ACC112 (cell line): ENCODE data around the gene MYO1D.
"Not testable (repeated sequence)": the region's sequence is repeated elsewhere in the genome, so short reads cannot be mapped to it uniquely, and the experiment has no call there.

ENCODE experiments used
- H2AFZ ChIP-seq: fragments of 200-600 bp; sonication (generic); one replicate; pipeline ENCODE4 v1.6.0; 2017; ENCODE audit warnings: antibody characterized with exemption, low read length; ENCODE audit not compliant: unreplicated experiment
- H3K27ac ChIP-seq: fragments of 200-600 bp; sonication (generic); 2 replicates; pipeline ENCODE4 v1.5.1; 2014; ENCODE audit warnings: low read depth, mild to moderate bottlenecking, antibody characterized with exemption, low read length, moderate library complexity
- H3K27me3 ChIP-seq: fragments of 200-600 bp; sonication (generic); 2 replicates; pipeline ENCODE4 v1.6.1; 2014; ENCODE audit warnings: mild to moderate bottlenecking, antibody characterized with exemption, low read length, moderate library complexity, mixed read lengths; ENCODE audit not compliant: insufficient read depth
- H3K36me3 ChIP-seq: fragments of 200-600 bp; sonication (generic); 2 replicates; pipeline ENCODE4 v1.6.1; 2016; ENCODE audit warnings: mild to moderate bottlenecking, antibody characterized with exemption, low read length, moderate library complexity, mixed read lengths; ENCODE audit not compliant: insufficient read depth
- H3K4me1 ChIP-seq: fragments of 200-600 bp; sonication (generic); one replicate; pipeline ENCODE4 v1.6.1; 2016; ENCODE audit warnings: low read length, mixed read lengths; ENCODE audit not compliant: insufficient read depth, unreplicated experiment, control insufficient read depth
- H3K4me3 ChIP-seq: fragments of 200-600 bp; sonication (generic); 2 replicates; pipeline ENCODE4 v1.5.1; 2014; ENCODE audit warnings: mild to moderate bottlenecking, low read depth, low read length
- H3K79me2 ChIP-seq: fragments of 200-600 bp; sonication (generic); one replicate; pipeline ENCODE4 v1.6.0; 2016; ENCODE audit warnings: low read length; ENCODE audit not compliant: control insufficient read depth, unreplicated experiment, insufficient read depth

MYO1D gene

GRCh38 chr17:32460054-32460453 lies 416.9 kb downstream of the MYO1D start:
- peaks cover 31% of the 10 kb centered on the region for H3K36me3 ChIP-seq
- no peak overlapping the region for H3K4me3 ChIP-seq
- peaks cover 59% of the 10 kb centered on the region for H3K79me2 ChIP-seq
- H3K27me3 ChIP-seq = no peaks in the 10 kb centered on the region
- H3K27ac ChIP-seq = no peak overlapping the region
- H2AFZ ChIP-seq = no peak overlapping the region
- H3K4me1 ChIP-seq = no peaks in the 10 kb centered on the region

DNA sequence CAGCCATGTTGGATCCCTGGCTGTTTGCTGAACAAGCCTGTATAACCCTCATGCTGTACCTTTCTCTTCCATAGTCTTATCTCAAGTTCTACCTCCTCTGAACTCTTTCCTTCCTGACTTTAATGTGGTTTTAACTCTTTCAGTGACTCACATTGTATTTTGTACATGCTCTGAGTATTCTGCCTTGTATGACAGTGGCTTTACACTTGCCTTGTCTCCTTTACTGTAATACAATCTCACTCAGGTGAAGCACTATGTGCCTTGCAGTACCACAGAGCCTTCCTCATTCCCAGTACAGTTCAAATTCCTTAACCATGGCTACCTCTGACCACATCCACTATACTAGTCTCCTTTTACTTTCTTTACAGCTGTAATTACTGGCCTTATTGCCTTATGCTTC lies 418.6 kb downstream of the MYO1D start:
- Histone ChIP-seq H3K36me3 (peaks cover 35% of the 10 kb centered on the region), H3K27ac (no peak overlapping the region), H3K4me1 (no peaks in the 10 kb centered on the region), H3K4me3 (no peak overlapping the region), H3K27me3 (no peaks in the 10 kb centered on the region), H2AFZ (no peak overlapping the region), H3K79me2 (peaks cover 62% of the 10 kb centered on the region)

DNA sequence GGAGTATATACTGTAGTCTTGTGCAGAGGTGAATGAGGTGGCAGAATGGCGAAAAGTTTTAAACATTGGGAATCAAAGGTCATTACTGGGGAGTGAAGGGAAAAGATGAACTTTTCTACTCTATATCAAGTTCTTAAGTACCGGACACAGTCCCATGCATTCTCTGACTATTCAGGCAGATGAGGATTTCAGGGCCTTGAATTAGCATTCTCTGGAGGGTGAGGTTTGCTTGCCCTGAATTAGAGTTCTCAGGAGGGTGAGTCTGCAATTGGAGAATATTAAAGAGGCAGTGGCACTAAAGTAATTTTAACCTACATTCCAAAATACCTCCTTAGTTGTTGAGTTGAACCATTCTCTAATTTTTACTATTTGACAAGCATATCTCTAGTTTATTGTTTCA lies 423.6 kb downstream of the MYO1D start:
- Histone ChIP-seq H3K27me3 (no peaks in the 10 kb centered on the region), H3K4me3 (no peak overlapping the region), H2AFZ (no peak overlapping the region), H3K36me3 (peaks cover 59% of the 10 kb centered on the region), H3K79me2 (peaks cover 89% of the 10 kb centered on the region), H3K27ac (no peak overlapping the region), H3K4me1 (no peaks in the 10 kb centered on the region)

DNA sequence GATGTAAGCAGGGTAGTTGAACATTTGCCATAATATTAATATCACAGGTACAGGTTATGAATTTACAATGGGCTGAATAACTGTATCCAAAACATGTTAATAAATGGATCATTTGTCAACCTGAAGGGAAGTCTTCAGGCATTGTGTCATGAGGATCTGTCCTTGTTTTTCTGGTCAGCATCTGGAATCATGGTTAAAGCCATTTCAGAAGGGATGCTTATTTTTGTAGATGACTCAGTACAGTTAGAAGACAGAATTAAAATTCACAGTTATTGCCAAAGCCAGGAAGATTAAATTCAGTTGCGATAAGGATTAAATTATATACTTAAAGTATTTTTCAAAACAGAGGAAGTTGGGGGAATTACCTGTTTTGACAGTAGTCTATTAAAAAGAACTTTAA lies 424.6 kb downstream of the MYO1D start:
- Histone ChIP-seq H3K36me3 (peaks cover 59% of the 10 kb centered on the region), H3K4me1 (peaks cover 3% of the 10 kb centered on the region), H3K27ac (no peak overlapping the region), H3K27me3 (no peaks in the 10 kb centered on the region), H3K4me3 (no peak overlapping the region), H3K79me2 (peaks cover 88% of the 10 kb centered on the region), H2AFZ (no peak overlapping the region)

- H3K36me3 ChIP-seq = peaks cover 63% of the 10 kb centered on the region
Measured at GRCh38 chr17:32451879-32452278, 425.0 kb downstream of the MYO1D start.

DNA sequence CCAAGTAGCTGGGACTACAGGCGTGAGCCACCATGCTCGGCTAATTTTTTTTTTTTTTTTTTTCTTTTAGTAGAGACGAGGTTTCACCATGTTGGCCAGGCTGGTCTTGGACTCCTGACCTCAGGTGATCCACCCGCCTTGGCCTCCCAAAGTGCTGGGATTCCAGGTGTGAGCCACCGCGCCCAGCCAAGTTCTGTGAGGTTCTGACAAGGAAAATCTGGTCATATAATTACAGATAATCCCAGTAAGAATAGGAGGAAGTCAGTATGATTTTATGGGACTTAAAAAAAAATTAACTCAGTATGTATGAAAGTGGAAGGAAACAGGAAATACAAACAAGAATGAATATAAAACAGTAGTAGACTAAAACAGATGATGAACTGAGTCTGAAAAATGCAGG lies 426.5 kb downstream of the MYO1D start:
- H3K27me3 ChIP-seq, H3K27ac ChIP-seq, H2AFZ ChIP-seq, H3K4me3 ChIP-seq: not testable (repeated sequence)
- peaks cover 68% of the 10 kb centered on the region for H3K36me3 ChIP-seq
- H3K79me2 ChIP-seq = peaks cover 95% of the 10 kb centered on the region
- peaks cover 17% of the 10 kb centered on the region for H3K4me1 ChIP-seq

More at GRCh38 chr17:32451879-32452278, 425.0 kb downstream of the MYO1D start:
- no peak overlapping the region for H3K4me3 ChIP-seq
- H2AFZ ChIP-seq = no peak overlapping the region
- no peak overlapping the region for H3K27ac ChIP-seq
- no peaks in the 10 kb centered on the region for H3K27me3 ChIP-seq
- peaks cover 7% of the 10 kb centered on the region for H3K4me1 ChIP-seq
- peaks cover 89% of the 10 kb centered on the region for H3K79me2 ChIP-seq

DNA sequence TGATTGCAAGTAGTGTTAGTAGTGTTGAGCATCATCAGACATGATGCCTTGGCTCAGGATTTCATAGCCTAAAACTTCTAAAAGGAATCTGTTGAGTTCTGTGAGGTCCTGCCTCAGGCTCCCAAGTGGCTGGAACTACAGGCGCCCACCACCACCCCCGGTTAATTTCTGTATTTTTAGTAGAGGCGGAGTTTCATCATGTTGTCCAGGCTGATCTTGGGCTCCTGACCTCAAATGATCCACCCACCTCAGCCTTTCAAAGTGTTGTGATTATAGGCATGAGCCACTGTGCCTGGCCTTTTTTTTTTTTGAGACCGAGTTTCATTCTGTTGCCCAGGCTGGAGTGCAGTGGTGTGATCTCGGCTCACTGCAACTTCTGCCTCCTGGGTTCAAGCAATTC lies 427.0 kb downstream of the MYO1D start:
- H2AFZ ChIP-seq = no peak overlapping the region
- no peak overlapping the region for H3K27ac ChIP-seq
- H3K79me2 ChIP-seq = peaks cover 95% of the 10 kb centered on the region
- H3K36me3 ChIP-seq = peaks cover 63% of the 10 kb centered on the region
- H3K27me3 ChIP-seq = no peaks in the 10 kb centered on the region
- H3K4me1 ChIP-seq = peaks cover 17% of the 10 kb centered on the region
- H3K4me3 ChIP-seq = no peak overlapping the region

DNA sequence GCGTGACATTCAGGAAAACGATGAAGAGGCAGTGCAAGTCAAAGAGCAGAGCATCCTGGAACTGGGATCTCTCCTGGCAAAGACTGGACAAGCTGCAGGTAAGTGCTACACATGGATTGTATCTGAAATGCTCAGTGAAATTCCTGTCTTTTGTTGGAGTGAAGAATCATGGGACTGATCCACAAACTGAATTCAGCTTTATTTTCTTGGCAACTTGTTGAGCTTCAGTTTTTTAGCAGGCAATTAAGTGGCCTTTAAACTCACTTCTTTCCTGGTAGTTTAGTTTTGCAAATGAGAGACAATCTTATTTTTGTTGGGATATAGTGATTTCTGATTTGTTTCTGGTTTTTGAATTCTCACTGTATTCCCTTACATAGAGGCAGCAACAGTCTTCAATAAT lies 430.0 kb downstream of the MYO1D start:
- no peaks in the 10 kb centered on the region for H3K27me3 ChIP-seq
- peaks cover 72% of the 10 kb centered on the region for H3K79me2 ChIP-seq
- H3K36me3 ChIP-seq = peaks cover 33% of the 10 kb centered on the region
- H3K27ac ChIP-seq = 0 out of 2 replicates have a peak overlapping the region, but pooled peaks have one; percentile 3
- no peak overlapping the region for H2AFZ ChIP-seq
- H3K4me3 ChIP-seq = peak overlapping the region; percentile 97
- H3K4me1 ChIP-seq = peaks cover 17% of the 10 kb centered on the region

DNA sequence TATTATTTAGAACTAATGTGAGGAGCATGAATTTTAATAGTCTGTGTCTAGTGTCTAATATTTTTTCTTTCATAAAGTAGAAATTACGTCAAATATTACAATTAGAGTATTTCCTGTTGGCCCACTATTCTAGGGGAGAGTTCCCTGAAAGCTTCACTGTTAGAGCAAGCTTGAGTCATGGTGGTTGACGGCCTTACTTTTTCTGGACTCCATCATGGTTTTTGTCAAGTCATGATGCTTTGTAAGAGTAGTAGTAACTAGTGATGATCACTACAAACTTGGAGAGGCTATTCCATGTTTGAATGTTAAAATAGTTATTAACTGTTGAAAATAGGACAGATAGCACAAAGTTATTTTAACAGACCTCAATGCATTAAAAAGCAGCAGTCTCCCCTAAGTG lies 431.0 kb downstream of the MYO1D start:
- Histone ChIP-seq H3K79me2 (peaks cover 63% of the 10 kb centered on the region), H3K27ac (peak overlapping the region; percentile 86), H3K4me1 (peaks cover 17% of the 10 kb centered on the region), H3K27me3 (no peaks in the 10 kb centered on the region), H3K4me3 (peak overlapping the region; percentile 97), H2AFZ (no peak overlapping the region), H3K36me3 (peaks cover 24% of the 10 kb centered on the region)

DNA sequence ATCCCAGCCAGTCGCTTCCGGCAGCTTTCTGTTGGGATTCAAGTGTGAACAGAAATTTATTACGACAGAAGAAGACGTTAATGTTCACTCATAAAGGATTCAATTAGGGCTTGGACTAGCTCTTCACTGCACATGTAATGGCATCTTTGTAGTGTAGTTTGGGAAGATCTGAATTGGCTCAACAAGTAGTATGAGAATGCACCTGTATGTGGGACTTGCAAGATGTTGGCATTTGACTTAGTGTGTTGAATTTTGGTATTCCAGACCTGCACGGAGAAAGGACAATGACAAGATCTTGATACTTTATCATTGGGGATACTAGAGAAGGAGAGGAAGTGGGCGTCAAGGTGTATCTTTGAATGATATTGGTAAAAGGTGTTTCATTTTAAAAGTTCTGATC lies 431.4 kb downstream of the MYO1D start:
- H3K36me3 ChIP-seq = peaks cover 24% of the 10 kb centered on the region

DNA sequence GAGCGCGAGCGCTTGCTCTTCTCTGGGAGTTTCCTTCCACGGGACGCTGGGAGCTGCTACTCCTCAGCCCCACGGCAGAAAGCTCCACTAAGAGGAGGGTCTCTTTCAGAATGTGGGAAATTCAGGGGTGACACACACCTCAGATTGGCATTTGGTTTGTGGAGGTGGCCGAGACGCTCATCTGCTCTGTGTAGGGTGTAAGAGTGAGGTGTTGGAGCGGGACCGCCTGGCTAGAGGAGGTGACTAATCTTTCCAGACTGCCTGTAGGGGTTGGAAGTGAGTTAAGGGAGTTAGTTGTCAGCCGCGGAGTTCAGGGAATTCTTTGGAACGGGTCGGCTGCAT lies 431.9 kb downstream of the MYO1D start:
- Histone ChIP-seq H2AFZ (peak overlapping the region; percentile 44), H3K27ac (peak overlapping the region; percentile 86), H3K4me3 (peak overlapping the region; percentile 97), H3K4me1 (peaks cover 17% of the 10 kb centered on the region), H3K36me3 (peaks cover 24% of the 10 kb centered on the region), H3K79me2 (peaks cover 55% of the 10 kb centered on the region), H3K27me3 (no peaks in the 10 kb centered on the region)

More for the DNA sequence above, 431.4 kb downstream of the MYO1D start:
- no peak overlapping the region for H2AFZ ChIP-seq
- H3K79me2 ChIP-seq = peaks cover 58% of the 10 kb centered on the region
- H3K4me1 ChIP-seq = peaks cover 17% of the 10 kb centered on the region
- H3K4me3 ChIP-seq = peak overlapping the region; percentile 97
- H3K27me3 ChIP-seq = no peaks in the 10 kb centered on the region
- H3K27ac ChIP-seq = peak overlapping the region; percentile 86
